GM10266 (cell line): ENCODE results near the gene C16orf96.

Experiments
- DNase-seq: peaks from one replicate; pipeline ENCODE4 v3.0.0; 2012; ENCODE audit errors: extremely low spot score
- TF ChIP-seq, protein P1 (sequence below): IDR thresholded peaks from 2 replicates; pipeline ENCODE4 v1.5.1; 2012; ENCODE audit warnings: mild to moderate bottlenecking, low read depth; ENCODE audit not compliant: control insufficient read depth, insufficient read depth; ENCODE audit errors: missing control alignments

Gene C16orf96

GRCh38 chr16:4525069-4525468 is 31.1 kb upstream of the C16orf96 start:
- no peak for DNase-seq
- TF ChIP-seq, protein P1, sequence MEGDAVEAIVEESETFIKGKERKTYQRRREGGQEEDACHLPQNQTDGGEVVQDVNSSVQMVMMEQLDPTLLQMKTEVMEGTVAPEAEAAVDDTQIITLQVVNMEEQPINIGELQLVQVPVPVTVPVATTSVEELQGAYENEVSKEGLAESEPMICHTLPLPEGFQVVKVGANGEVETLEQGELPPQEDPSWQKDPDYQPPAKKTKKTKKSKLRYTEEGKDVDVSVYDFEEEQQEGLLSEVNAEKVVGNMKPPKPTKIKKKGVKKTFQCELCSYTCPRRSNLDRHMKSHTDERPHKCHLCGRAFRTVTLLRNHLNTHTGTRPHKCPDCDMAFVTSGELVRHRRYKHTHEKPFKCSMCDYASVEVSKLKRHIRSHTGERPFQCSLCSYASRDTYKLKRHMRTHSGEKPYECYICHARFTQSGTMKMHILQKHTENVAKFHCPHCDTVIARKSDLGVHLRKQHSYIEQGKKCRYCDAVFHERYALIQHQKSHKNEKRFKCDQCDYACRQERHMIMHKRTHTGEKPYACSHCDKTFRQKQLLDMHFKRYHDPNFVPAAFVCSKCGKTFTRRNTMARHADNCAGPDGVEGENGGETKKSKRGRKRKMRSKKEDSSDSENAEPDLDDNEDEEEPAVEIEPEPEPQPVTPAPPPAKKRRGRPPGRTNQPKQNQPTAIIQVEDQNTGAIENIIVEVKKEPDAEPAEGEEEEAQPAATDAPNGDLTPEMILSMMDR: no peak

GRCh38 chr16:4525634-4526277 is 30.4 kb upstream of the C16orf96 start:
- TF ChIP-seq, protein P1: no peak

GRCh38 chr16:4529085-4530060 is 26.8 kb upstream of the C16orf96 start:
- DNase-seq: peak; percentile 45

More at GRCh38 chr16:4525634-4526277, 30.4 kb upstream of the C16orf96 start:
- DNase-seq: no peak

DNA sequence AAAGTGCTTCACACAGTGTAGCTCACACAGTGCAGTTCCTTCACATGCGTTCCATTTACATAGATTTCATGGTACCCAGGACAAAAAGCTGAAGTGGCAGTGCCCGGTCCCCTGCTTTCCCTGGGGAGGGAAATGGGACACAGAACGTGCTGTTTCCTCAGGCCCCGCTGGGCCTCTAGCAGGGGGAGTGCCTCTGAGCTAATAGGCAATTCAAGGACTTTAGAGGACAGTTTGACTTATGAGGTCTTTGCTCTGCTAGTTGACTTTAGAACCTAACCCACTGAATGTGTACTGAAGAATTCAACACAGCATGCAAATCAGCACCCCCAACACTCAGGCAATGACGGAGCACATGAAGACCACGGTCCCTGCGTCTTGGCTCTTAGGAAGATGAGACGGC is 24.3 kb upstream of the C16orf96 start:
- TF ChIP-seq, protein P1: no peak
- no peak for DNase-seq

More at GRCh38 chr16:4529085-4530060, 26.8 kb upstream of the C16orf96 start:
- TF ChIP-seq, protein P1: no peak

- DNase-seq: no peak
- TF ChIP-seq, protein P1: no peak
Measured at GRCh38 chr16:4532238-4532637, 23.9 kb upstream of the C16orf96 start.

- DNase-seq: no peak
- TF ChIP-seq, protein P1: no peak
Measured at GRCh38 chr16:4533490-4533889, 22.6 kb upstream of the C16orf96 start.
